KMS-11 (cell line): Measurements from ENCODE around the gene SYT9.

Source experiments
- H2AFZ ChIP-seq: fragments of 200-600 bp; sonication (generic); 2 replicates; pipeline ENCODE4 v1.6.1; 2016; ENCODE audit warnings: antibody characterized with exemption, mixed run types, low read depth
- H3K27ac ChIP-seq: fragments of 200-600 bp; sonication (generic); 2 replicates; pipeline ENCODE4 v1.6.1; 2016; ENCODE audit warnings: mild to moderate bottlenecking, mixed run types
- H3K27me3 ChIP-seq: fragments of 200-600 bp; sonication (generic); 2 replicates; pipeline ENCODE4 v1.6.1; 2017; ENCODE audit warnings: mild to moderate bottlenecking, low read depth, mixed run types, moderate library complexity; ENCODE audit not compliant: insufficient read depth
- H3K36me3 ChIP-seq: fragments of 200-600 bp; sonication (generic); 2 replicates; pipeline ENCODE4 v1.6.1; 2017; ENCODE audit warnings: mild to moderate bottlenecking, mixed run types; ENCODE audit not compliant: insufficient read depth
- H3K4me1 ChIP-seq: fragments of 200-600 bp; sonication (generic); 2 replicates; pipeline ENCODE4 v1.6.1; 2016; ENCODE audit warnings: mild to moderate bottlenecking, low read depth, mixed run types; ENCODE audit not compliant: poor library complexity, severe bottlenecking
- H3K4me2 ChIP-seq: fragments of 200-600 bp; sonication (generic); 2 replicates; pipeline ENCODE4 v1.7.0; 2016; ENCODE audit warnings: mild to moderate bottlenecking, mixed run types
- H3K4me3 ChIP-seq: fragments of 200-600 bp; sonication (generic); IDR thresholded peaks from 2 replicates; pipeline ENCODE4 v1.6.1; 2017; ENCODE audit warnings: low read depth, low read length, mixed read lengths; ENCODE audit not compliant: insufficient read depth
- H3K79me2 ChIP-seq: fragments of 200-600 bp; sonication (generic); 2 replicates; pipeline ENCODE4 v1.6.1; 2016; ENCODE audit warnings: low read depth, mixed run types; ENCODE audit not compliant: insufficient read depth
- H3K9ac ChIP-seq: fragments of 200-600 bp; sonication (generic); 2 replicates; pipeline ENCODE4 v1.6.1; 2016; ENCODE audit warnings: mild to moderate bottlenecking, mixed run types
- H4K20me1 ChIP-seq: fragments of 200-600 bp; sonication (generic); 2 replicates; pipeline ENCODE4 v1.6.1; 2016; ENCODE audit warnings: mild to moderate bottlenecking, mixed run types; ENCODE audit not compliant: insufficient read depth
- TF ChIP-seq, protein P1 (sequence below): fragments of 200-600 bp; sonication (generic); conservative IDR thresholded peaks from 2 replicates; pipeline ENCODE4 v1.6.1; 2017; ENCODE audit warnings: low read depth, mild to moderate bottlenecking, antibody characterized with exemption, low read length, moderate library complexity, mixed read lengths

Gene SYT9

DNA sequence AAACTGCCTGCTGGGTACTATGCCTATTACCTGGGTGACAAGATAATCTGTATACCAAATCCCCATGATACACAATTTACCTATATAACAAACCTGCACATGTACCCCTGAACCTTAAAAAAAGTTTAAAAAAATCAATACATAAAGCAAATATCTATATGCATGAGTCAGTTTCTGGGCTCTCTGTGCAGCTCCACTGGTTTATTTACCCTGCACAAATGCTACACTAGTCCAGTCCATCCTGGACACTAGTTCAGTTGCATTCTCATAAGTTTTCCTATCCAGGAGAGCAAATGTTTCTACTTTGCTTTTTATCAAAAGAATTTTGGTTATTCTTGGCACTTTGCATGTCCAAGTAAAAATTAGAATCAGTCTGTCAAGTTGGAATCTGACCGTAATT is 133.8 kb downstream of the SYT9 start:
- Histone ChIP-seq H3K9ac (no peak overlapping the region), H3K4me3 (no peak overlapping the region), H4K20me1 (no peaks in the 10 kb centered on the region), H3K4me1 (no peaks in the 10 kb centered on the region), H3K27me3 (no peaks in the 10 kb centered on the region), H3K79me2 (no peaks in the 10 kb centered on the region), H3K27ac (no peak overlapping the region), H2AFZ (no peak overlapping the region), H3K4me2 (no peak overlapping the region), H3K36me3 (no peaks in the 10 kb centered on the region)
- TF ChIP-seq, protein P1, sequence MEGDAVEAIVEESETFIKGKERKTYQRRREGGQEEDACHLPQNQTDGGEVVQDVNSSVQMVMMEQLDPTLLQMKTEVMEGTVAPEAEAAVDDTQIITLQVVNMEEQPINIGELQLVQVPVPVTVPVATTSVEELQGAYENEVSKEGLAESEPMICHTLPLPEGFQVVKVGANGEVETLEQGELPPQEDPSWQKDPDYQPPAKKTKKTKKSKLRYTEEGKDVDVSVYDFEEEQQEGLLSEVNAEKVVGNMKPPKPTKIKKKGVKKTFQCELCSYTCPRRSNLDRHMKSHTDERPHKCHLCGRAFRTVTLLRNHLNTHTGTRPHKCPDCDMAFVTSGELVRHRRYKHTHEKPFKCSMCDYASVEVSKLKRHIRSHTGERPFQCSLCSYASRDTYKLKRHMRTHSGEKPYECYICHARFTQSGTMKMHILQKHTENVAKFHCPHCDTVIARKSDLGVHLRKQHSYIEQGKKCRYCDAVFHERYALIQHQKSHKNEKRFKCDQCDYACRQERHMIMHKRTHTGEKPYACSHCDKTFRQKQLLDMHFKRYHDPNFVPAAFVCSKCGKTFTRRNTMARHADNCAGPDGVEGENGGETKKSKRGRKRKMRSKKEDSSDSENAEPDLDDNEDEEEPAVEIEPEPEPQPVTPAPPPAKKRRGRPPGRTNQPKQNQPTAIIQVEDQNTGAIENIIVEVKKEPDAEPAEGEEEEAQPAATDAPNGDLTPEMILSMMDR = no peak

DNA sequence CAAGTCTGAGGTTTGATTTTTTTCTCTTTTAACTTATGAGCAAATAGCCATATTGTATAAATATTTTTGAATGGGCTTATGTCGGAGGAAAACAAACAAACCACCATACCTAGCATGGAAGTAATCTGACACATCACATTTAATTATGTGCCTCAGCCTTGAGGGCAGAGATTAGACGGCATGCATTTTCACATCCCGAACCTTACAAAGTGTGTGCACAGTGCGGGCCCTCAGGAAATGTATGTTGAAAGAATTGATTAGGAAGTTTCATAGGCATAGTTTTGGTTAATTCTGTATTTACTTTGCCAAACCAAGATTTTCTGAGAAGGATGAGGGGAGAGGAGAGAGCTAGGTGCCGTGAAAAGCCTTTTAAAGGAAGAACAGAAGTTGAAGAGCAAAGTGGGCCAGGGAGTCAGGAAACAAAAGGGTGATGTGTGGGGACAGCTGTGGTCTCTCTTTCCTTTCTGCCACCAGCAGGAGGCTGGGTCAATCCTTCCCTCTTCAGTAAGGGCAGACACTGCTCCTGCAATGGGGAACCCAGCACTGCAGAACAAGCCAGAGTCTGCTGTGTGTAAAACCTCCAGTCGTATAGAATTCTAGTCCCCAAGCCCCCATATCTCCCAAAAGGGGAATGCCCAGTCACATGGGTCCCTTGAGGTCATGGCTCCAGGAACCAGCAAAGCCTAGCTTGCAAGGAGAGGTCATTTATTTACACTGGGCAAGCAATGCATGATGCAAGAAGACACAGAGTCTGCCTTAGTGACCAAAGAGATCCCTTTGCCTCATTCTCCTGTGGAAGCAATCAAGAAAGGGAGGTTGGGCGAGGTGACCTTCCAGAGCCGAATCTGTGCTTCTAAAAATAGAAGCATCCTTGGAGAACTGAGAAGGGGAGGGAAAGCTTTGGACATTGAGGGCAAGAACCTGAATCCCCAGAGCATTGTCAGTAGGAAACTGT is 162.5 kb downstream of the SYT9 start:
- no peaks in the 10 kb centered on the region for H3K79me2 ChIP-seq
- no peaks in the 10 kb centered on the region for H3K36me3 ChIP-seq
- no peak overlapping the region for H3K4me2 ChIP-seq
- H4K20me1 ChIP-seq = no peaks in the 10 kb centered on the region
- no peak overlapping the region for H3K9ac ChIP-seq
- H3K27ac ChIP-seq = no peak overlapping the region
- no peaks in the 10 kb centered on the region for H3K4me1 ChIP-seq
- TF ChIP-seq, protein P1 = no peak
- H3K4me3 ChIP-seq = no peak overlapping the region
- no peak overlapping the region for H2AFZ ChIP-seq
- H3K27me3 ChIP-seq = no peaks in the 10 kb centered on the region

DNA sequence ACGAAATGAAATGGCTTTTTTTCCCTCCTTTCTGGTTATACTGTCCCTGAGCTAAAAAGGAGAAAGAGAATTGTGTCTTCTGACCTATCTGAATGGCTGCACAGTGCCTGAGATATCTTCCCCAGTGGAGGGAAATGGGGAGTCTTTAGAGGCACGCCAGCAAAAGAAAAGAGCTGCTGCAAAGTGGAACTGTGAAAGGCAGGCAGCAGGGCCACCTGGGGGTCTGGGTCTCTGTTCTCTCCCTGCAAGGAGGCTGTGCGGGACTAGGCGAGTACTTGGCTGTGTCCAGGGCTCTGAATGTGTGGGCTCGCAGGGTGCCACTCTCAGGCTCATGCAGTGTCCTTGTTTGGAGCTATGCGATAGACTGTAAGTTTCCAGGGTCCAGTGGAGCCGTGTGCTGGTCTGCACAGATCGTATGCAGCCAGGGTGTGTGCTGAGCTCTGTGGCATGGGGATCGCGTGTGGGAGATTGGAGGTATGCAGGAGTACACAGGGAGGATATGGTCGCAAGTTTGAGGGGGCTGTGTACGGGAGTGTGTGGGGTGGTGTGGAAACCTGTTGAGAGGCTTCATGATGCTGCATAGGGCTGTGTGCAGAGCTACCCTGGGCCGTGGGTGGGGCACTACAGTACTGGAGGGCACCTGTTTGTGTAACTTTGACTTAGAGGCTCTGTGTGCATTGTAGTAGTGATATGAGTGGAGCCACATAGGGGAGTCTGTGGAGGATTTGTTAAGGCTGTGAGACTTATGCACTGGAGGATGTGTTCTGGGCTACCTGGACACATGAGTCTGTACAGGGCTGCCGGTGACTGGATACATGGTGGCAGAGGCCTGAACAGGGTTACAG is 163.5 kb downstream of the SYT9 start:
- Histone ChIP-seq H3K27me3 (no peaks in the 10 kb centered on the region), H3K36me3 (no peaks in the 10 kb centered on the region), H3K9ac (no peak overlapping the region), H3K79me2 (no peaks in the 10 kb centered on the region), H3K4me2 (no peak overlapping the region), H3K4me1 (no peaks in the 10 kb centered on the region), H3K27ac (no peak overlapping the region), H4K20me1 (no peaks in the 10 kb centered on the region), H2AFZ (no peak overlapping the region), H3K4me3 (no peak overlapping the region)
- TF ChIP-seq, protein P1 = no peak

DNA sequence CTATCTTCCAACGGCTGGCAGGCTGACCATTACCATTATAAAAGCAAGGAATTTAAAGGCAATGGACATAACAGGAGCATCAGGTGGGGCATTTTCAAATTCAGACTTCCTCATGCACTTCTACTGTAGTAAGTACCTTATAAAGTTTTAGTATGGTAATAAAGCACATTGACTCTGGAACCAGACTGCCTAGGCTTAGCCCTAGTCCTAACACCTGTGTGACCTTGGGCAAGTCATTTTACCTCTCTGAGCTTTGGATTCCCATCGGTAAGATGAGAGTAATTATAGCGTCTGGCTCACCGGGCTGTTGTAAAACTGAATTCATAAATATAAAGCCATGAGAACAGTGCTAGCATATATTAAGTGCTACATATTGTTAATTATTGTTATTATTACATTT is 164.4 kb downstream of the SYT9 start:
- Histone ChIP-seq H3K4me2 (no peak overlapping the region), H4K20me1 (no peaks in the 10 kb centered on the region), H3K27ac (no peak overlapping the region), H3K79me2 (no peaks in the 10 kb centered on the region), H3K4me1 (no peaks in the 10 kb centered on the region), H2AFZ (no peak overlapping the region), H3K36me3 (no peaks in the 10 kb centered on the region), H3K9ac (no peak overlapping the region), H3K27me3 (no peaks in the 10 kb centered on the region), H3K4me3 (no peak overlapping the region)
- TF ChIP-seq, protein P1 = no peak
